GM19395 (cell line): Measurements from ENCODE around the gene CHGA.

ENCODE experiments used
- ATAC-seq: cut with Tn5 transposase; IDR thresholded peaks from one replicate; pipeline ENCODE4 v1.9.1; 2021; ENCODE audit warnings: mild to moderate bottlenecking, moderate library complexity; ENCODE audit not compliant: unreplicated experiment

CHGA gene

GRCh38 chr14:92976268-92976667, 53.3 kb downstream of the CHGA start:
- ATAC-seq = no peak

GRCh38 chr14:92978229-92979021, 55.5 kb downstream of the CHGA start:
- no peak for ATAC-seq

DNA sequence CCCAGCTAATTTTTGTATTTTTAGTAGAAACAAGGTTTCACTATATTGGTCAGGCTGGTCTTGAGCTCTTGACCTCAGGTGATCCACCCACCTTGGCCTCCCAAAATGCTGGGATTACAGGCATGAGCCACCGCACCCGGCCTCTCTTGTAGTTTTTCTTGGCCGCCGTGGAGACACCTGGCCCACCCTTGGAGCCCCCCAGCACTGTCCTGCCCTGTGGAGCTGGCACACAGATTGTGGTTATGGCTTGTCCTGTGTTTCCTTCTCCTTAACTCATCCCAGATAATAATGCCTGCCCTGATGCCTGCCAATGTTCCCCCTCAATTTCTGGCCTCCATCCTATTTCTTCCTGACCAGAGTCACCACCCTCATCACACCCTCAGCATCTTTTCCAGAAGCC, 57.9 kb downstream of the CHGA start:
- no peak for ATAC-seq

DNA sequence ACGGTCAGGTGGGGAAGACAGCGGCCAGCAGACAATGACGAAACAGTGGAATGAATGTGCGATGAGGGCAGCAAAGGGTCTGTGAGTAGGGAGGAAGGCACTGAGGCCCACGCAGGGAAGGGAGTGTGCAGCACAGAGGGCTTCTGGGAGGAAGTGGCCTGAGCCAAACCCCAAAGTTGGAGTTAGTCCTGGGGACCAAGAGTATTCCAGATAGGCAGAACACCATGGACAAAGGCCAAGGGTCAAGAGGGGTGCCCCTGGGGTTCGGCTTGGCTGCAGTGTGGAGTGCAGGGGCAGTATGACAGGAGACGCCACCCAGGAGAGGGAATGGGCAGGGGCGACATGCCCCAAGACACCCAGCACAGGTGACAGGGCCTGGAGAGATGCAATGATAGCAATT, 58.8 kb downstream of the CHGA start:
- ATAC-seq = no peak

- no peak for ATAC-seq
These were observed 60.0 kb downstream of the CHGA start for GRCh38 chr14:92982956-92983355.

GRCh38 chr14:92984082-92984788, 61.3 kb downstream of the CHGA start:
- no peak for ATAC-seq
